Inferior parietal cortex (tissue), 1 donor: ENCODE measurements around the gene ARHGAP12.
A peak's percentile ranks its signal among the peaks of the same experiment; 100 is the strongest.
"Not testable (repeated sequence)": the region's sequence is repeated elsewhere in the genome, so short reads cannot be mapped to it uniquely, and the experiment has no call there.

ENCODE experiments used
- DNase-seq: peaks from one replicate; pipeline ENCODE4 v3.0.0-alpha.2; 2016; ENCODE audit errors: extremely low spot score

Gene ARHGAP12

GRCh38 chr10:31928549-31929260 is at the start of gene ARHGAP12:
ARHGAP12 (minus strand) TSS chr10:31928831; CDS start chr10:31908855, 19,976 bp downstream.
- DNase-seq = peak; percentile 62

- DNase-seq = no peak
Observed at GRCh38 chr10:31978156-31978483, 49.5 kb upstream of the ARHGAP12 start.

GRCh38 chr10:31977440-31978155 is 49.0 kb upstream of the ARHGAP12 start:
- peak; percentile 42 for DNase-seq

GRCh38 chr10:31975157-31975765 is 46.6 kb upstream of the ARHGAP12 start:
- no peak for DNase-seq

GRCh38 chr10:31974434-31975124 is 45.9 kb upstream of the ARHGAP12 start:
- no peak for DNase-seq

- peak; percentile 40 for DNase-seq
Observed at GRCh38 chr10:31972519-31973041, 43.9 kb upstream of the ARHGAP12 start.

GRCh38 chr10:31969847-31970246 is 41.2 kb upstream of the ARHGAP12 start:
- not testable (repeated sequence) for DNase-seq

- no peak for DNase-seq
Observed at GRCh38 chr10:31963589-31963980, 35.0 kb upstream of the ARHGAP12 start.

- no peak for DNase-seq
Observed at GRCh38 chr10:31962826-31963588, 34.4 kb upstream of the ARHGAP12 start.

GRCh38 chr10:31961277-31962074 is 32.8 kb upstream of the ARHGAP12 start:
- no peak for DNase-seq

GRCh38 chr10:31959461-31960173 is 31.0 kb upstream of the ARHGAP12 start:
- no peak for DNase-seq

GRCh38 chr10:31958856-31959255 is 30.2 kb upstream of the ARHGAP12 start:
- no peak for DNase-seq

- DNase-seq = no peak
Observed at GRCh38 chr10:31956200-31956946, 27.7 kb upstream of the ARHGAP12 start.

GRCh38 chr10:31954410-31955191 is 26.0 kb upstream of the ARHGAP12 start:
- DNase-seq = no peak

- DNase-seq = no peak
Observed at GRCh38 chr10:31953480-31953879, 24.8 kb upstream of the ARHGAP12 start.

GRCh38 chr10:31953080-31953479 is 24.4 kb upstream of the ARHGAP12 start:
- DNase-seq = no peak

- DNase-seq = no peak
Observed at GRCh38 chr10:31952066-31952465, 23.4 kb upstream of the ARHGAP12 start.

GRCh38 chr10:31949266-31949665 is 20.6 kb upstream of the ARHGAP12 start:
- no peak for DNase-seq
